ENCODE results near the gene ZC3H7A. TPM values are rescaled to one million over a fixed set of nuclear protein-coding genes. Genes with fewer than 3 reads are reported as not detected.
A peak's percentile ranks its signal among the peaks of the same experiment; 100 is the strongest.

ZC3H7A gene
- total RNA-seq, 1 experiment from 2014 or later = 45.9 TPM

DNA sequence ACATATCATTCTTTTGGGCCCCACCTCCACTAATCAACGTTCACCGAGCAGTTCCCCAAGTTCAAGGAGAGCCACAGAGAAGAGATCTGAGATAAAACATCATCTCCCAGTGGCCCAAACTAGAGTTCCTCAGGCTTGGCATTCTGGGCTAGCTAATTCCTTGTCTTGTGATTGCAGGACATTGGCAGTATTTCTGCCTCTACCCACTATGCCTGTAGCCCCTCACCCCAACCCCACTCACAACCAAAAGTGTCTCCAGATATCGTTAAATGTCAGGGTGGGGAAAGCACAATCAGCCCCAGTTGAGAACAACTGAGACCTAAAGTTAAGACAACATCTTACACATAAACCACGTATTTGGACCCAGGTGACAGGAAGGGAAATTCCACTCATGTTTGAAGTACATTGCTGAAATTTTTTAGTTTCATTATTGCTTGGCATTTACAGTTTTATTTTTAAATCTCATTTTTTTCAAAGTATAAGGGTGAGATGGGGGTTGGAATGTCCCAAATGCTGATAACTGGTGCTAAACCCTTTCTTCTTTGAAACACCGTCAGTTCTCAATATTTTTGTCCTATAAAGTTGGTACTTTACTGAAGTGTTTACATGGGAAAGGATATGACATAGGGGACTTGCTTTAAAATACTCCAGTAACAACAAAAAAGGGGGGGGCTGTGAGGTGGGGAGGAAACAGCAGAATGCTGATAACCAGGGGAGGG lies 13.6 kb downstream of the ZC3H7A start:
- Mint-ChIP-seq H3K4me1 (peaks cover 21% of the 10 kb centered on the region), H3K36me3 (no peaks in the 10 kb centered on the region), H3K27me3 (ENCODE audit: low read depth) (no peaks in the 10 kb centered on the region), H3K4me3 (no peak overlapping the region), H3K9me3 (no peaks in the 10 kb centered on the region), H3K27ac (peak overlapping the region; percentile 96)
- POLR2A ChIA-PET = no interaction called here
- no peak for DNase-seq (ENCODE audit: low spot score)
- ATAC-seq = no peak
- CTCF ChIA-PET = interaction anchor here (3.6 to 5.0 kb wide), 2 partner anchors 14 kb away, joined by 16 to 27 read pairs; partner anchors contain the start of gene ZC3H7A
- TF ChIP-seq, protein P1, sequence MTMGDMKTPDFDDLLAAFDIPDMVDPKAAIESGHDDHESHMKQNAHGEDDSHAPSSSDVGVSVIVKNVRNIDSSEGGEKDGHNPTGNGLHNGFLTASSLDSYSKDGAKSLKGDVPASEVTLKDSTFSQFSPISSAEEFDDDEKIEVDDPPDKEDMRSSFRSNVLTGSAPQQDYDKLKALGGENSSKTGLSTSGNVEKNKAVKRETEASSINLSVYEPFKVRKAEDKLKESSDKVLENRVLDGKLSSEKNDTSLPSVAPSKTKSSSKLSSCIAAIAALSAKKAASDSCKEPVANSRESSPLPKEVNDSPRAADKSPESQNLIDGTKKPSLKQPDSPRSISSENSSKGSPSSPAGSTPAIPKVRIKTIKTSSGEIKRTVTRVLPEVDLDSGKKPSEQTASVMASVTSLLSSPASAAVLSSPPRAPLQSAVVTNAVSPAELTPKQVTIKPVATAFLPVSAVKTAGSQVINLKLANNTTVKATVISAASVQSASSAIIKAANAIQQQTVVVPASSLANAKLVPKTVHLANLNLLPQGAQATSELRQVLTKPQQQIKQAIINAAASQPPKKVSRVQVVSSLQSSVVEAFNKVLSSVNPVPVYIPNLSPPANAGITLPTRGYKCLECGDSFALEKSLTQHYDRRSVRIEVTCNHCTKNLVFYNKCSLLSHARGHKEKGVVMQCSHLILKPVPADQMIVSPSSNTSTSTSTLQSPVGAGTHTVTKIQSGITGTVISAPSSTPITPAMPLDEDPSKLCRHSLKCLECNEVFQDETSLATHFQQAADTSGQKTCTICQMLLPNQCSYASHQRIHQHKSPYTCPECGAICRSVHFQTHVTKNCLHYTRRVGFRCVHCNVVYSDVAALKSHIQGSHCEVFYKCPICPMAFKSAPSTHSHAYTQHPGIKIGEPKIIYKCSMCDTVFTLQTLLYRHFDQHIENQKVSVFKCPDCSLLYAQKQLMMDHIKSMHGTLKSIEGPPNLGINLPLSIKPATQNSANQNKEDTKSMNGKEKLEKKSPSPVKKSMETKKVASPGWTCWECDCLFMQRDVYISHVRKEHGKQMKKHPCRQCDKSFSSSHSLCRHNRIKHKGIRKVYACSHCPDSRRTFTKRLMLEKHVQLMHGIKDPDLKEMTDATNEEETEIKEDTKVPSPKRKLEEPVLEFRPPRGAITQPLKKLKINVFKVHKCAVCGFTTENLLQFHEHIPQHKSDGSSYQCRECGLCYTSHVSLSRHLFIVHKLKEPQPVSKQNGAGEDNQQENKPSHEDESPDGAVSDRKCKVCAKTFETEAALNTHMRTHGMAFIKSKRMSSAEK (CRISPR knock-in tag; IDR thresholded peaks at IDR 0.05; ENCODE audit: borderline replicate concordance) = no peak
- TF ChIP-seq ZNF423 (CRISPR knock-in tag; IDR thresholded peaks at IDR 0.05) (no peak), CBFB (CRISPR knock-in tag; IDR thresholded peaks at IDR 0.05; ENCODE audit: low read depth) (no peak), ZNF121 (CRISPR knock-in tag; IDR thresholded peaks at IDR 0.05) (no peak), ZNF317 (CRISPR knock-in tag; IDR thresholded peaks at IDR 0.05; ENCODE audit: borderline replicate concordance, low read depth) (no peak), KAT7 (CRISPR knock-in tag; IDR thresholded peaks at IDR 0.05; ENCODE audit: borderline replicate concordance) (no peak), TCF7 (CRISPR knock-in tag; IDR thresholded peaks at IDR 0.05; ENCODE audit: low read depth) (no peak), ZNF263 (CRISPR knock-in tag; IDR thresholded peaks at IDR 0.05; ENCODE audit: low read depth) (no peak), SOX15 (CRISPR knock-in tag; IDR thresholded peaks at IDR 0.05) (no peak), GABPB1 (CRISPR knock-in tag; IDR thresholded peaks at IDR 0.05) (no peak), NFYB (CRISPR knock-in tag; conservative IDR thresholded peaks at IDR 0.05; ENCODE audit: low read depth) (no peak), ETV6 (CRISPR knock-in tag; IDR thresholded peaks at IDR 0.05) (no peak)
- TF ChIP-seq, protein P2, sequence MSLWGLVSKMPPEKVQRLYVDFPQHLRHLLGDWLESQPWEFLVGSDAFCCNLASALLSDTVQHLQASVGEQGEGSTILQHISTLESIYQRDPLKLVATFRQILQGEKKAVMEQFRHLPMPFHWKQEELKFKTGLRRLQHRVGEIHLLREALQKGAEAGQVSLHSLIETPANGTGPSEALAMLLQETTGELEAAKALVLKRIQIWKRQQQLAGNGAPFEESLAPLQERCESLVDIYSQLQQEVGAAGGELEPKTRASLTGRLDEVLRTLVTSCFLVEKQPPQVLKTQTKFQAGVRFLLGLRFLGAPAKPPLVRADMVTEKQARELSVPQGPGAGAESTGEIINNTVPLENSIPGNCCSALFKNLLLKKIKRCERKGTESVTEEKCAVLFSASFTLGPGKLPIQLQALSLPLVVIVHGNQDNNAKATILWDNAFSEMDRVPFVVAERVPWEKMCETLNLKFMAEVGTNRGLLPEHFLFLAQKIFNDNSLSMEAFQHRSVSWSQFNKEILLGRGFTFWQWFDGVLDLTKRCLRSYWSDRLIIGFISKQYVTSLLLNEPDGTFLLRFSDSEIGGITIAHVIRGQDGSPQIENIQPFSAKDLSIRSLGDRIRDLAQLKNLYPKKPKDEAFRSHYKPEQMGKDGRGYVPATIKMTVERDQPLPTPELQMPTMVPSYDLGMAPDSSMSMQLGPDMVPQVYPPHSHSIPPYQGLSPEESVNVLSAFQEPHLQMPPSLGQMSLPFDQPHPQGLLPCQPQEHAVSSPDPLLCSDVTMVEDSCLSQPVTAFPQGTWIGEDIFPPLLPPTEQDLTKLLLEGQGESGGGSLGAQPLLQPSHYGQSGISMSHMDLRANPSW (CRISPR knock-in tag; conservative IDR thresholded peaks at IDR 0.05; ENCODE audit: low read depth) = no peak
- TF ChIP-seq, protein P3, sequence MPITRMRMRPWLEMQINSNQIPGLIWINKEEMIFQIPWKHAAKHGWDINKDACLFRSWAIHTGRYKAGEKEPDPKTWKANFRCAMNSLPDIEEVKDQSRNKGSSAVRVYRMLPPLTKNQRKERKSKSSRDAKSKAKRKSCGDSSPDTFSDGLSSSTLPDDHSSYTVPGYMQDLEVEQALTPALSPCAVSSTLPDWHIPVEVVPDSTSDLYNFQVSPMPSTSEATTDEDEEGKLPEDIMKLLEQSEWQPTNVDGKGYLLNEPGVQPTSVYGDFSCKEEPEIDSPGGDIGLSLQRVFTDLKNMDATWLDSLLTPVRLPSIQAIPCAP (CRISPR knock-in tag; IDR thresholded peaks at IDR 0.05) = no peak
- TF ChIP-seq, protein P4, sequence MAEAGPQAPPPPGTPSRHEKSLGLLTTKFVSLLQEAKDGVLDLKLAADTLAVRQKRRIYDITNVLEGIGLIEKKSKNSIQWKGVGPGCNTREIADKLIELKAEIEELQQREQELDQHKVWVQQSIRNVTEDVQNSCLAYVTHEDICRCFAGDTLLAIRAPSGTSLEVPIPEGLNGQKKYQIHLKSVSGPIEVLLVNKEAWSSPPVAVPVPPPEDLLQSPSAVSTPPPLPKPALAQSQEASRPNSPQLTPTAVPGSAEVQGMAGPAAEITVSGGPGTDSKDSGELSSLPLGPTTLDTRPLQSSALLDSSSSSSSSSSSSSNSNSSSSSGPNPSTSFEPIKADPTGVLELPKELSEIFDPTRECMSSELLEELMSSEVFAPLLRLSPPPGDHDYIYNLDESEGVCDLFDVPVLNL (CRISPR knock-in tag; IDR thresholded peaks at IDR 0.05; ENCODE audit: borderline replicate concordance, low read depth) = no peak
- TF ChIP-seq, protein P5, sequence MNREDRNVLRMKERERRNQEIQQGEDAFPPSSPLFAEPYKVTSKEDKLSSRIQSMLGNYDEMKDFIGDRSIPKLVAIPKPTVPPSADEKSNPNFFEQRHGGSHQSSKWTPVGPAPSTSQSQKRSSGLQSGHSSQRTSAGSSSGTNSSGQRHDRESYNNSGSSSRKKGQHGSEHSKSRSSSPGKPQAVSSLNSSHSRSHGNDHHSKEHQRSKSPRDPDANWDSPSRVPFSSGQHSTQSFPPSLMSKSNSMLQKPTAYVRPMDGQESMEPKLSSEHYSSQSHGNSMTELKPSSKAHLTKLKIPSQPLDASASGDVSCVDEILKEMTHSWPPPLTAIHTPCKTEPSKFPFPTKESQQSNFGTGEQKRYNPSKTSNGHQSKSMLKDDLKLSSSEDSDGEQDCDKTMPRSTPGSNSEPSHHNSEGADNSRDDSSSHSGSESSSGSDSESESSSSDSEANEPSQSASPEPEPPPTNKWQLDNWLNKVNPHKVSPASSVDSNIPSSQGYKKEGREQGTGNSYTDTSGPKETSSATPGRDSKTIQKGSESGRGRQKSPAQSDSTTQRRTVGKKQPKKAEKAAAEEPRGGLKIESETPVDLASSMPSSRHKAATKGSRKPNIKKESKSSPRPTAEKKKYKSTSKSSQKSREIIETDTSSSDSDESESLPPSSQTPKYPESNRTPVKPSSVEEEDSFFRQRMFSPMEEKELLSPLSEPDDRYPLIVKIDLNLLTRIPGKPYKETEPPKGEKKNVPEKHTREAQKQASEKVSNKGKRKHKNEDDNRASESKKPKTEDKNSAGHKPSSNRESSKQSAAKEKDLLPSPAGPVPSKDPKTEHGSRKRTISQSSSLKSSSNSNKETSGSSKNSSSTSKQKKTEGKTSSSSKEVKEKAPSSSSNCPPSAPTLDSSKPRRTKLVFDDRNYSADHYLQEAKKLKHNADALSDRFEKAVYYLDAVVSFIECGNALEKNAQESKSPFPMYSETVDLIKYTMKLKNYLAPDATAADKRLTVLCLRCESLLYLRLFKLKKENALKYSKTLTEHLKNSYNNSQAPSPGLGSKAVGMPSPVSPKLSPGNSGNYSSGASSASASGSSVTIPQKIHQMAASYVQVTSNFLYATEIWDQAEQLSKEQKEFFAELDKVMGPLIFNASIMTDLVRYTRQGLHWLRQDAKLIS (CRISPR knock-in tag; IDR thresholded peaks at IDR 0.05; ENCODE audit: borderline replicate concordance) = no peak
- TF ChIP-seq, protein P6, sequence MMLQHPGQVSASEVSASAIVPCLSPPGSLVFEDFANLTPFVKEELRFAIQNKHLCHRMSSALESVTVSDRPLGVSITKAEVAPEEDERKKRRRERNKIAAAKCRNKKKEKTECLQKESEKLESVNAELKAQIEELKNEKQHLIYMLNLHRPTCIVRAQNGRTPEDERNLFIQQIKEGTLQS (CRISPR knock-in tag; conservative IDR thresholded peaks at IDR 0.05) = no peak
